ENCODE data around the gene ABCB4. TPM values are rescaled to one million over a fixed set of nuclear protein-coding genes. Genes with fewer than 3 reads are reported as not detected.

Gene ABCB4
- total RNA-seq, 2 experiments from 2014 or later = not detected

- no peak for TF ChIP-seq CTCF (IDR thresholded peaks at IDR 0.05)
- H3K4me1 Mint-ChIP-seq (ENCODE audit: low read depth) = no peaks in the 10 kb centered on the region
- no peaks in the 10 kb centered on the region for H3K9me3 Mint-ChIP-seq
- H3K27ac ChIP-seq (ENCODE audit: low read depth in 1 of 2, low read length in 2 of 2) = no peak overlapping the region
- ChIA-PET POLR2A (no interaction called here), CTCF (interaction anchor here (1.2 kb wide), 1 partner anchor 24 kb away, joined by 3 read pairs; no protein-coding TSS in a partner anchor)
- H3K4me1 ChIP-seq (ENCODE audit: insufficient read depth, low read length) = no peaks in the 10 kb centered on the region
- intact Hi-C loops (cut with DNase I, micrococcal nuclease) = no loop called here
- ATAC-seq (ENCODE audit: poor library complexity) = no peak
- peaks cover 85% of the 10 kb centered on the region for H3K36me3 Mint-ChIP-seq (ENCODE audit: low read depth)
- H3K4me3 Mint-ChIP-seq = no peak overlapping the region
- no peak for DNase-seq
- H3K27me3 Mint-ChIP-seq = no peaks in the 10 kb centered on the region
- peaks cover 32% of the 10 kb centered on the region for H3K36me3 ChIP-seq (ENCODE audit: insufficient read depth, low read length)
- H3K9me3 ChIP-seq (ENCODE audit: control insufficient read depth in 1 of 2, insufficient read depth in 1 of 2, low read length in 2 of 2) = no peaks in the 10 kb centered on the region
- H3K27ac Mint-ChIP-seq = no peak overlapping the region
- no peaks in the 10 kb centered on the region for H3K27me3 ChIP-seq (ENCODE audit: control insufficient read depth in 1 of 2, insufficient read depth in 2 of 2, low read length in 2 of 2)
- H3K4me3 ChIP-seq (ENCODE audit: low read length) = no peak overlapping the region
Observed at GRCh38 chr7:87391020-87391701, 84.3 kb downstream of the ABCB4 start.

GRCh38 chr7:87380905-87381304 lies 94.6 kb downstream of the ABCB4 start:
- H3K27ac ChIP-seq (ENCODE audit: low read depth in 1 of 2, low read length in 2 of 2) = no peak overlapping the region
- peaks cover 73% of the 10 kb centered on the region for H3K36me3 Mint-ChIP-seq (ENCODE audit: low read depth)
- H3K27ac Mint-ChIP-seq = no peak overlapping the region
- POLR2A ChIA-PET = interaction anchor here (1.0 kb wide), 1 partner anchor 12 kb away, joined by 3 read pairs; no protein-coding TSS in a partner anchor
- no peaks in the 10 kb centered on the region for H3K9me3 Mint-ChIP-seq
- no peak for ATAC-seq (ENCODE audit: poor library complexity)
- no peaks in the 10 kb centered on the region for H3K27me3 ChIP-seq (ENCODE audit: control insufficient read depth in 1 of 2, insufficient read depth in 2 of 2, low read length in 2 of 2)
- H3K4me3 ChIP-seq (ENCODE audit: low read length) = no peak overlapping the region
- no peaks in the 10 kb centered on the region for H3K9me3 ChIP-seq (ENCODE audit: control insufficient read depth in 1 of 2, insufficient read depth in 1 of 2, low read length in 2 of 2)
- no peaks in the 10 kb centered on the region for H3K4me1 ChIP-seq (ENCODE audit: insufficient read depth, low read length)
- no peaks in the 10 kb centered on the region for H3K4me1 Mint-ChIP-seq (ENCODE audit: low read depth)
- H3K27me3 Mint-ChIP-seq = no peaks in the 10 kb centered on the region
- peaks cover 10% of the 10 kb centered on the region for H3K36me3 ChIP-seq (ENCODE audit: insufficient read depth, low read length)
- intact Hi-C loops (cut with DNase I, micrococcal nuclease) = no loop called here
- TF ChIP-seq CTCF (IDR thresholded peaks at IDR 0.05) = no peak
- DNase-seq = no peak
- H3K4me3 Mint-ChIP-seq = no peak overlapping the region
- CTCF ChIA-PET = interaction anchor here (1.0 kb wide), 1 partner anchor 68 kb away, joined by 3 read pairs; no protein-coding TSS in a partner anchor

GRCh38 chr7:87375662-87376435 lies 99.6 kb downstream of the ABCB4 start:
- ATAC-seq (ENCODE audit: poor library complexity) (no peak), DNase-seq (no peak)
- POLR2A ChIA-PET = no interaction called here
- Histone ChIP-seq H3K27me3 (ENCODE audit: control insufficient read depth in 1 of 2, insufficient read depth in 2 of 2, low read length in 2 of 2) (no peaks in the 10 kb centered on the region), H3K27ac (ENCODE audit: low read depth in 1 of 2, low read length in 2 of 2) (no peak overlapping the region), H3K9me3 (ENCODE audit: control insufficient read depth in 1 of 2, insufficient read depth in 1 of 2, low read length in 2 of 2) (no peaks in the 10 kb centered on the region), H3K36me3 (ENCODE audit: insufficient read depth, low read length) (peaks cover 4% of the 10 kb centered on the region), H3K4me3 (ENCODE audit: low read length) (no peak overlapping the region), H3K4me1 (ENCODE audit: insufficient read depth, low read length) (no peaks in the 10 kb centered on the region)
- Mint-ChIP-seq H3K4me1 (ENCODE audit: low read depth) (no peaks in the 10 kb centered on the region), H3K27ac (no peak overlapping the region), H3K4me3 (no peak overlapping the region), H3K9me3 (no peaks in the 10 kb centered on the region), H3K36me3 (ENCODE audit: low read depth) (peaks cover 38% of the 10 kb centered on the region), H3K27me3 (no peaks in the 10 kb centered on the region)
- intact Hi-C loops (cut with DNase I, micrococcal nuclease) = no loop called here
- CTCF ChIA-PET = interaction anchor here (0.7 kb wide), 1 partner anchor 18 kb away, joined by 3 read pairs; no protein-coding TSS in a partner anchor
- no peak for TF ChIP-seq CTCF (IDR thresholded peaks at IDR 0.05)
